GM18511 (cell line): ENCODE measurements around the gene SNCAIP.

Source experiments
- ATAC-seq: cut with Tn5 transposase; IDR thresholded peaks from one replicate; pipeline ENCODE4 v1.9.1; 2021; ENCODE audit warnings: mild to moderate bottlenecking, moderate library complexity; ENCODE audit not compliant: unreplicated experiment

SNCAIP gene

GRCh38 chr5:122420537-122421236 lies 108.7 kb downstream of the SNCAIP start:
- peak; percentile 2 for ATAC-seq

- peak; percentile 91 for ATAC-seq
These were observed 109.5 kb downstream of the SNCAIP start for GRCh38 chr5:122421374-122422079.

GRCh38 chr5:122423221-122423620 lies 111.2 kb downstream of the SNCAIP start:
- ATAC-seq = no peak

GRCh38 chr5:122424132-122424531 lies 112.1 kb downstream of the SNCAIP start:
- no peak for ATAC-seq

GRCh38 chr5:122426301-122426700 lies 114.3 kb downstream of the SNCAIP start:
- no peak for ATAC-seq

GRCh38 chr5:122427621-122428020 lies 115.6 kb downstream of the SNCAIP start:
- no peak for ATAC-seq

GRCh38 chr5:122429545-122430318 lies 117.7 kb downstream of the SNCAIP start:
- ATAC-seq = no peak

- no peak for ATAC-seq
These were observed 118.2 kb downstream of the SNCAIP start for GRCh38 chr5:122430319-122430586.

GRCh38 chr5:122431298-122431697 lies 119.3 kb downstream of the SNCAIP start:
- no peak for ATAC-seq

GRCh38 chr5:122434205-122434970 lies 122.4 kb downstream of the SNCAIP start:
- ATAC-seq = no peak

- no peak for ATAC-seq
These were observed 123.2 kb downstream of the SNCAIP start for GRCh38 chr5:122435234-122435633.

GRCh38 chr5:122435761-122436160 lies 123.7 kb downstream of the SNCAIP start:
- no peak for ATAC-seq

- ATAC-seq = no peak
These were observed 124.6 kb downstream of the SNCAIP start for GRCh38 chr5:122436615-122437014.

- ATAC-seq = no peak
These were observed 127.6 kb downstream of the SNCAIP start for GRCh38 chr5:122439645-122440044.

- no peak for ATAC-seq
These were observed 130.9 kb downstream of the SNCAIP start for GRCh38 chr5:122442938-122443337.

GRCh38 chr5:122444411-122444810 lies 132.4 kb downstream of the SNCAIP start:
- ATAC-seq = no peak

- ATAC-seq = no peak
These were observed 133.0 kb downstream of the SNCAIP start for GRCh38 chr5:122445070-122445469.

- ATAC-seq = no peak
These were observed 135.0 kb downstream of the SNCAIP start for GRCh38 chr5:122447072-122447471.

- ATAC-seq = no peak
These were observed 135.8 kb downstream of the SNCAIP start for GRCh38 chr5:122447879-122448278.

- no peak for ATAC-seq
These were observed 142.5 kb downstream of the SNCAIP start for GRCh38 chr5:122454541-122454940.

- no peak for ATAC-seq
These were observed 143.9 kb downstream of the SNCAIP start for GRCh38 chr5:122455939-122456338.
